Activated CD4-positive, alpha-beta T cell treated with anti-CD3 and anti-CD28 coated beads, Interleukin-2, amount 10 ng/mL, durations not matched to agents 24 days and 14 days (primary cell): ENCODE measurements around the gene XPNPEP1. TPM values are rescaled to one million over a fixed set of nuclear protein-coding genes. Genes with fewer than 3 reads are reported as not detected.

Experiments
- DNase-seq: peaks from one replicate; pipeline ENCODE4 v3.0.0; 2022
- H3K27ac Mint-ChIP-seq: one replicate; pipeline ENCODE4 v1.8.0; 2022; ENCODE audit warnings: mild to moderate bottlenecking, mixed read lengths
- H3K27me3 Mint-ChIP-seq: one replicate; pipeline ENCODE4 v1.8.0; 2022; ENCODE audit warnings: mixed read lengths
- H3K36me3 Mint-ChIP-seq: one replicate; pipeline ENCODE4 v1.8.0; 2022; ENCODE audit warnings: low read depth, mild to moderate bottlenecking, mixed read lengths
- H3K4me1 Mint-ChIP-seq: one replicate; pipeline ENCODE4 v1.8.0; 2021; ENCODE audit warnings: mixed read lengths
- H3K4me3 Mint-ChIP-seq: one replicate; pipeline ENCODE4 v1.8.0; 2022; ENCODE audit warnings: mild to moderate bottlenecking, moderate library complexity, mixed read lengths
- H3K9me3 Mint-ChIP-seq: one replicate; pipeline ENCODE4 v1.8.0; 2021; ENCODE audit warnings: mixed read lengths
- intact Hi-C: fragments of 100-400 bp; cut with micrococcal nuclease; formaldehyde crosslinking; loops from one replicate; pipeline ENCODE4 v1.15.1; 2023
- total RNA-seq: library from RNA; stranded (reverse); gene quantifications from 2 replicates; pipeline ENCODE4 v1.2.3, GENCODE V29; 2022

The XPNPEP1 gene
- total RNA-seq, 1 donor from 2014 or later: 105 TPM

GRCh38 chr10:109959259-109960145 lies 36.2 kb upstream of the XPNPEP1 start:
- Mint-ChIP-seq H3K27ac (no peak overlapping the region), H3K9me3 (no peaks in the 10 kb centered on the region), H3K4me3 (no peak overlapping the region), H3K36me3 (no peaks in the 10 kb centered on the region), H3K4me1 (peaks cover 2% of the 10 kb centered on the region), H3K27me3 (peaks cover 9% of the 10 kb centered on the region)
- no peak for DNase-seq
- intact Hi-C loops: loop anchor here (5.0 kb wide), 1 partner anchor 77 kb away; no protein-coding TSS in a partner anchor

DNA sequence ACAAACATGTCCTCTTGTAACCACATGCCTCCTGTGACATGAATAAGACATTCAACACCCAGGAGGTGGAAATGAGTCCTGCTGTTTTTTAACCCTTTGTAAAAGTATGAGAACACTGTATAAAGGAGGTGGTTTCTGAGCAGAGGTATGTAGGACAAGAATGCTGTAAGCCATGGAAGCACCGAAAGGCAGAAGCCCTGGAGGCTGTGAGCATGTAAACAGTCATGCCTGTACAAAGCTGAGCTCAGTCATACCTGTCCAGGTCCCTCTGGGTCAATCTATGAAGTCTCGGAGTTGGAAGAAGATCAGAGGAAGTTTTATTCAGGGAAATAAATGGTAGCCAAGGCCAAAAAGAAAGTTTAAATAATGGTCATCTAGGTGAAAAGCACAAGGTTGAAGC lies 34.7 kb upstream of the XPNPEP1 start:
- Mint-ChIP-seq H3K27ac (no peak overlapping the region), H3K9me3 (no peaks in the 10 kb centered on the region), H3K4me1 (peaks cover 2% of the 10 kb centered on the region), H3K27me3 (peaks cover 15% of the 10 kb centered on the region), H3K4me3 (no peak overlapping the region), H3K36me3 (no peaks in the 10 kb centered on the region)
- intact Hi-C loops: loop anchor here (5.0 kb wide), 1 partner anchor 76 kb away; no protein-coding TSS in a partner anchor
- no peak for DNase-seq

GRCh38 chr10:109957092-109957797 lies 33.9 kb upstream of the XPNPEP1 start:
- DNase-seq: no peak
- no peak overlapping the region for H3K4me3 Mint-ChIP-seq
- intact Hi-C loops: loop anchor here (2.0 to 5.0 kb wide), 2 partner anchors 22 to 75 kb away; no protein-coding TSS in a partner anchor
- no peaks in the 10 kb centered on the region for H3K36me3 Mint-ChIP-seq
- H3K27me3 Mint-ChIP-seq: peaks cover 19% of the 10 kb centered on the region
- H3K9me3 Mint-ChIP-seq: no peaks in the 10 kb centered on the region
- no peak overlapping the region for H3K27ac Mint-ChIP-seq
- H3K4me1 Mint-ChIP-seq: peaks cover 2% of the 10 kb centered on the region

DNA sequence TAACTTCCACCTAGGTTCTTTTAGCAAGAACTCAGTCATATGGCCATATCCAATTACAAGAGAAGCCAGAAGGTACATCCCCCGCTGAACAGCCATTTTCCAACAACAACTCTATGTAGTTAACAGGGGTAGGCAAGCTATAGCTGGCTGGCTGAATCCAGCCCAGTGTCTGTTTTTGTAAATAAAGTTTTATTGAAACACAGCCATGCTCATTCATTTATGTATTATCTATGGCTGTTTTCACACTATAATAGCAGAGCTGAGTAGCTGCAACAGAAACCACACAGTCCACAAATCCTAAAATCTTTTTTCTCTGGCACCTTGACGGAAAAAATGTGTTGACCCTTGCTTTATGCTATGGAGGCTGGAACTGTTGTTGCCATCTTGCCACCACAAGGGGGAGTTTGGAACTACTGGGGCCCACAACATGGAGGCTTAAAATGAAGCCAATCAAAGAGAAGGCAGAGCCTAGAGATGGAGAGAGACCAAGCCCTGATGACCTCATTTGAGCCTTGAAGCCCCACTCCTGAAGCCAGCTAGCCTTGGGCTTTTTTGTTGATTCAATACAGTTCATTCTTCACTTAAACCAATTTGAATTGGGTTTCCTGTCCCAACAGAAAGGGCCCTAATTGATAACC lies 33.3 kb upstream of the XPNPEP1 start:
- Mint-ChIP-seq H3K9me3 (no peaks in the 10 kb centered on the region), H3K4me1 (peaks cover 2% of the 10 kb centered on the region), H3K36me3 (no peaks in the 10 kb centered on the region), H3K27me3 (peaks cover 19% of the 10 kb centered on the region), H3K4me3 (no peak overlapping the region), H3K27ac (no peak overlapping the region)
- intact Hi-C loops: loop anchor here (2.0 to 5.0 kb wide), 2 partner anchors 22 to 74 kb away; no protein-coding TSS in a partner anchor
- DNase-seq: peak; percentile 69

- H3K9me3 Mint-ChIP-seq: no peaks in the 10 kb centered on the region
- H3K4me1 Mint-ChIP-seq: peaks cover 2% of the 10 kb centered on the region
- intact Hi-C loops: no loop called here
- DNase-seq: no peak
- no peak overlapping the region for H3K27ac Mint-ChIP-seq
- no peak overlapping the region for H3K4me3 Mint-ChIP-seq
- H3K27me3 Mint-ChIP-seq: peaks cover 19% of the 10 kb centered on the region
- no peaks in the 10 kb centered on the region for H3K36me3 Mint-ChIP-seq
These were observed 30.5 kb upstream of the XPNPEP1 start for GRCh38 chr10:109953766-109954165.

- no peaks in the 10 kb centered on the region for H3K36me3 Mint-ChIP-seq
These were observed 29.2 kb upstream of the XPNPEP1 start for GRCh38 chr10:109952526-109952925.

DNA sequence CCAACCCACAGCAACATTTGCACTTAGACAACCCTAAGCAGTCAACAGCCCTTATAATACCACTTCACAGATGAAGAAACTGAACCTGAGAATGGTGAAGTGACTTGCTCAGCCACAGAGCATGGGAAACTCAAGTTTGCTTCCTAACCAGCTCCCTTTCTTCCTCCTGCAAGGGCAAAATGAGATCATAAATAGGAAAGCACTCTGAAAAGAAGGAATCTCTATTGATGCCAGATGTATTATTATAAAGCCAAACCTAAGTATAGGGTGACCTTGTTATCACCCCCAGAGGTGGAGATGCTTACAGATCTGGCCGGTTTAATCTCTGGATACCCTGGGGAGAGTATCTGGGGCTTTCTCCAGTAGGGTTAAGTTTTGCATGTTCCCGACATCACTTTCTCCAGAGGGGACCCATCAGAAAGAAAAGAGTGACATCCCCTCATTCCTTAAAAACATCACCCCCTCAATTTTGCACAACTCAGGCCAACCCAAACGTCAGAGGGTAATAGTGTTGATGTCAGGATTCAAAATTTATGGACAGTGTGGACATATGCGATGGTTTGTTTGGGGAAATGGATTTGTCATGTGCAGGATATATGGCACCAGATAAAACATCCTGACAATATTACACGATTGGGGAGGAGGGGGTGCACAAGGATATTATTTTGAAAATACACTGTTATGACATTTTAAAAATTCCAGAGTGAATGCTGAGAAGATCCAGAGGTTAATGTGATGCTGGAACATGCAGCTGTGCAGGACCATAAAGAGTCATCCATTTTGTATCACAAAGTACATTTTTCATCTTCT lies 24.0 kb upstream of the XPNPEP1 start:
- no peak overlapping the region for H3K27ac Mint-ChIP-seq
- peaks cover 8% of the 10 kb centered on the region for H3K27me3 Mint-ChIP-seq
- no peaks in the 10 kb centered on the region for H3K9me3 Mint-ChIP-seq
- no peaks in the 10 kb centered on the region for H3K36me3 Mint-ChIP-seq
- DNase-seq: no peak
- no peak overlapping the region for H3K4me3 Mint-ChIP-seq
- intact Hi-C loops: no loop called here
- H3K4me1 Mint-ChIP-seq: no peaks in the 10 kb centered on the region

More at GRCh38 chr10:109952526-109952925, 29.2 kb upstream of the XPNPEP1 start:
- peaks cover 19% of the 10 kb centered on the region for H3K27me3 Mint-ChIP-seq
- no peak overlapping the region for H3K27ac Mint-ChIP-seq
- H3K4me1 Mint-ChIP-seq: peaks cover 2% of the 10 kb centered on the region
- no peaks in the 10 kb centered on the region for H3K9me3 Mint-ChIP-seq
- intact Hi-C loops: no loop called here
- no peak for DNase-seq
- no peak overlapping the region for H3K4me3 Mint-ChIP-seq

DNA sequence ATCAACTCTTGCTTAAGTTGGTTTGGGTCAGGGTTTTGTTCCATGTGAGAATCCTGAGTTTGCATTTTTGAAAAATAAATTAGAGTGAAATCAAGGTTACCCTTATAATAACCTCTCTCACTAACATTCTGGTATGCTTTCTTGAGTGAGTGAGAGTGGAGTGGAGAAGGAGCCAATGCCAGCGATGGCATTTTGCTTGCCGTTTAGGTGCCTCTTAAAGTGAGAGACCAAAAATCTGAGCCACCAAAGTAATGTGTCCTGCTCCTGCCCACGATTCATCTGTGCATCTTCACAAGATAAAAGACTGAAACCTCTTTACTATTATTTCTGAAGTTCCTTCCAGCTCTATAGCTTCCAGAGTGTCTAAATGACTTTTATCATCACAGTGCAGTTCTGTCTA lies 23.4 kb upstream of the XPNPEP1 start:
- no peak for DNase-seq
- Mint-ChIP-seq H3K4me3 (no peak overlapping the region), H3K9me3 (no peaks in the 10 kb centered on the region)

GRCh38 chr10:109945473-109946177 lies 22.3 kb upstream of the XPNPEP1 start:
- Mint-ChIP-seq H3K4me3 (no peak overlapping the region), H3K4me1 (no peaks in the 10 kb centered on the region), H3K27me3 (peaks cover 8% of the 10 kb centered on the region), H3K27ac (no peak overlapping the region), H3K36me3 (no peaks in the 10 kb centered on the region), H3K9me3 (no peaks in the 10 kb centered on the region)
- intact Hi-C loops: no loop called here
- DNase-seq: no peak

More for the DNA sequence above, 23.4 kb upstream of the XPNPEP1 start:
- no peaks in the 10 kb centered on the region for H3K36me3 Mint-ChIP-seq
- H3K4me1 Mint-ChIP-seq: no peaks in the 10 kb centered on the region
- peaks cover 8% of the 10 kb centered on the region for H3K27me3 Mint-ChIP-seq
- intact Hi-C loops: no loop called here
- no peak overlapping the region for H3K27ac Mint-ChIP-seq

DNA sequence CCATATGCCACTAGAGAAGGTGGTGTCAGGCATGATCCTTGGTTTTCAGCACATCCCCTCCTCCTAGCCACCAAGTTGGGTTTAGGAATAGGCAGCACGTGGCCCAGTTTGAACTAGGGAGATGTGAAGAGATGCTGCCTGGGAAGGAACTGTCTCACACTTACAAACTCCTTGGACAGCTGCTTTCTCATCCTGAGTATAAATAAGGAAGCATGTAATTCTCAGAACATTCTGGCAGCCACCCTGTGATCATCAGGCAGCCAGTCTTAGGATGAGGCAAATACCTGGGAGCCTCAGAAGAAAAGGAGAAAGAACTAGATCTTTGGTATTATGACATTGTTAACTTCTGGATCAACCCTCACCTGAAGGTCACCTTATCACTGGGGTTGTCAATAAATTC lies 21.3 kb upstream of the XPNPEP1 start:
- no peak overlapping the region for H3K4me3 Mint-ChIP-seq
- no peak overlapping the region for H3K27ac Mint-ChIP-seq
- no peaks in the 10 kb centered on the region for H3K4me1 Mint-ChIP-seq
- peaks cover 8% of the 10 kb centered on the region for H3K27me3 Mint-ChIP-seq
- H3K9me3 Mint-ChIP-seq: no peaks in the 10 kb centered on the region
- no peak for DNase-seq
- H3K36me3 Mint-ChIP-seq: no peaks in the 10 kb centered on the region
- intact Hi-C loops: no loop called here

GRCh38 chr10:109941236-109941862 lies 18.0 kb upstream of the XPNPEP1 start:
- H3K4me1 Mint-ChIP-seq: no peaks in the 10 kb centered on the region
- H3K27me3 Mint-ChIP-seq: peaks cover 8% of the 10 kb centered on the region
- H3K27ac Mint-ChIP-seq: no peak overlapping the region
- H3K9me3 Mint-ChIP-seq: no peaks in the 10 kb centered on the region
- no peaks in the 10 kb centered on the region for H3K36me3 Mint-ChIP-seq
- DNase-seq: no peak
- intact Hi-C loops: no loop called here
- no peak overlapping the region for H3K4me3 Mint-ChIP-seq

DNA sequence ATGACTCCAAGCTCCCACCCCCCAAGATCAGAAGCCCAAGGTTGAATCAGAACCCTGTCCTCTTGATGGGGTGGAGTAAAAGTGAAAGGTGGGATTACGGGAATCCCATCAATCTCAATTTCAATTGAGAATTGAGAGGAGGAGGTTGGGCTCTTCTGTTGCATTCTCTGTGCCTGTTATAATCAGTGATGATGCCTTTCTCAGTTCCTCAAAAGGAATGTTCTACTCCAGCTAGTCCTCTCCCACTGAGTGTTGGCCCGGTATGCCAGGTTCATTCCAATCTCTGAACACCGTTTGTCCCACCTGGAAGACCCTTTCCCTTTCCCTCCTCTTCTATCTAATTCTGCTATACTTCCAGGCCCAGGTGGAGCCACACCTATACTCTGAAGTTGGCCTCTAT lies 17.2 kb upstream of the XPNPEP1 start:
- H3K9me3 Mint-ChIP-seq: no peaks in the 10 kb centered on the region
- H3K4me1 Mint-ChIP-seq: peaks cover 2% of the 10 kb centered on the region
- no peaks in the 10 kb centered on the region for H3K36me3 Mint-ChIP-seq
- no peak overlapping the region for H3K4me3 Mint-ChIP-seq
- intact Hi-C loops: no loop called here
- no peak overlapping the region for H3K27ac Mint-ChIP-seq
- no peak for DNase-seq
- H3K27me3 Mint-ChIP-seq: peaks cover 3% of the 10 kb centered on the region
